Stimulated activated naive CD8-positive, alpha-beta T cell treated with anti-CD3 and anti-CD28 coated beads, Interleukin-15, Interleukin-2, amounts not matched to agents 100 ng/mL and 50 ng/mL, for 24 hours (primary cell): ENCODE results near the gene ADCY3.

ENCODE experiments used
- H3K27ac Mint-ChIP-seq: one replicate; pipeline ENCODE4 v1.8.0; 2021; ENCODE audit warnings: mild to moderate bottlenecking, mixed read lengths
- H3K27me3 Mint-ChIP-seq: one replicate; pipeline ENCODE4 v1.8.0; 2021; ENCODE audit warnings: mixed read lengths
- H3K36me3 Mint-ChIP-seq: one replicate; pipeline ENCODE4 v1.8.0; 2021; ENCODE audit warnings: low read depth, mixed read lengths
- H3K4me1 Mint-ChIP-seq: one replicate; pipeline ENCODE4 v1.8.0; 2021; ENCODE audit warnings: low read depth, mixed read lengths
- H3K4me3 Mint-ChIP-seq: one replicate; pipeline ENCODE4 v1.8.0; 2021; ENCODE audit warnings: mild to moderate bottlenecking, mixed read lengths
- H3K9me3 Mint-ChIP-seq: one replicate; pipeline ENCODE4 v1.8.0; 2021; ENCODE audit warnings: mixed read lengths

Gene ADCY3

DNA sequence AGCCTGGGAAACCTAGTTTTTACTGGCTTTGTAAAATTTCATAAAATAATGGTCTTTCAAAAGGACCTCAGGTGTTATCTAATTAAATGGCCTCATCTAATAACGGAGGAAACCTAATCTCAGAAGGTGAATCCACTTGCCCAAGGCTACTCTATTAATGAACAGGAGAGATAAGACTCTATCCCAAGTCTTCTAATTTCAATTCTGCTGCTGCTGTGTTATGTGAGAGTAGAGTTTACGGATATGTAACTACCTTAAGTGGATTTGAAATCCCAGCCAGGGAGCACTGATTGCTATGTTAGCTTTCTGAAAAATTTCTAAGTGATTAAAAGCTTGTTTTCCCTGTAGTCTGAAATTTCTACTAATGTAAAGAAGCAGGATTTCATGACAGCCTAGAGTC lies 17.2 kb upstream of the ADCY3 start:
- no peaks in the 10 kb centered on the region for H3K4me1 Mint-ChIP-seq
- no peak overlapping the region for H3K27ac Mint-ChIP-seq
- no peak overlapping the region for H3K4me3 Mint-ChIP-seq
- H3K36me3 Mint-ChIP-seq: no peaks in the 10 kb centered on the region
- H3K27me3 Mint-ChIP-seq: no peaks in the 10 kb centered on the region
- no peaks in the 10 kb centered on the region for H3K9me3 Mint-ChIP-seq

DNA sequence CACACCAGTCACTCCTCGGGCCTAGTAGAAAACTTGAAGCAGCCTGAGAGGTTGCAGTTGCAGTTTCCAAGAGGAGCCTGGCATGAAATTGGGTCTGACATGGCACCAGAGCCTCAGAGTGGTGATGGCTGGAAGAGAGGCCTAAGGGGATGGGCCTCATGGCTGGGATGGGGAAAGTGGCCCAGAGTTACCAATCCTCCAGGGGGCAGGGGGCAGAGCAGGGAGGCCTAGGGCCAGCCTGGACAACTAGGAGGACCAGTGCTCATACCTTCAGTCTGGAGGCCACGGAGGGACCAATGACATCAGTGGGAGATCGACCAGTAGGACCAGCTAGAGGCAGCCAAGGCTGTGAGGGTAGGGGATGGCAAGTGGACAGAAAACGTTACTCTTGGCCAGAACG lies 15.1 kb upstream of the ADCY3 start:
- Mint-ChIP-seq H3K36me3 (no peaks in the 10 kb centered on the region), H3K4me1 (peaks cover 12% of the 10 kb centered on the region), H3K27me3 (no peaks in the 10 kb centered on the region), H3K4me3 (no peak overlapping the region), H3K27ac (no peak overlapping the region), H3K9me3 (no peaks in the 10 kb centered on the region)

DNA sequence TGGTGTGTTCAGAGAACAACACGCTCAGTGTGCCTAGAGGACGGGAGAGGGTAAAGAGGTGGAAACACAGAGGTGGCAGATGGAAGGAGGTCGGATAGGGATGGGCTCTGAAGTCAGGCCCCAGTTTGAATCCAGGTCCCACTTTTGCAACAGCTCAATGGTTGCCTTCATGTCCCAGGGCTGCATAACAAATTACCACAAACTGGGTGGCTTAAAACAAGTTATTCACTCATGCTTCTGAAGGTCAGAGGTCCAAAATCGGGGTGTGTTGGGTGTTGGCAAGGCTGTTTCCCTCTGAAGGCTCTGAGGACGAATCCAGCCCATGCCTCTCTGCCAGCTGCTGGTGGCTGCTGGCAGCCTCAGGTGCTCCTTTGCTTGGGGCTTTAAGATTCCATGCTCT lies 12.7 kb upstream of the ADCY3 start:
- H3K4me3 Mint-ChIP-seq: no peak overlapping the region
- H3K27ac Mint-ChIP-seq: no peak overlapping the region
- no peaks in the 10 kb centered on the region for H3K9me3 Mint-ChIP-seq
- H3K27me3 Mint-ChIP-seq: no peaks in the 10 kb centered on the region
- peaks cover 12% of the 10 kb centered on the region for H3K4me1 Mint-ChIP-seq
- no peaks in the 10 kb centered on the region for H3K36me3 Mint-ChIP-seq

DNA sequence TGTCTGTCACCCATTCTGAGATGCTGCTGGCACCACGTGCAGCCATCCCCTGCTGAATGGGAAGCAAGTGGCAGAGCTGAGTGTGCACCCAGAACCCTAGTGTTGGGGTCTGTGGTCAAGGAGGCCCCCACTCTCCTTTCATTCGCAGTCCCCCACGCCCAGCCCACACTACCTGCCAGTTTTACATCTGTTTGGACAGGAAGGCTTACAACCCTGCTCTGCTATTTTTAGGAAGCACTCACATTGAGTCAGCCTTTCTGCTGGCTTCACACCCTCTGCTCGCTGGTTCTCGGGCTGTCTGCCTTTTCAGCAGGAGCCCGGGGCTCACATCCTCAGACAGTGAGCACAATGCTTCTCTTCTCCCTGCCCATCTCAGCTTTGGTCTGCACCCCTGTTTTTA lies 10.7 kb upstream of the ADCY3 start:
- Mint-ChIP-seq H3K4me1 (peaks cover 12% of the 10 kb centered on the region), H3K4me3 (no peak overlapping the region), H3K27me3 (no peaks in the 10 kb centered on the region), H3K9me3 (no peaks in the 10 kb centered on the region), H3K27ac (peak overlapping the region; percentile 22), H3K36me3 (no peaks in the 10 kb centered on the region)

DNA sequence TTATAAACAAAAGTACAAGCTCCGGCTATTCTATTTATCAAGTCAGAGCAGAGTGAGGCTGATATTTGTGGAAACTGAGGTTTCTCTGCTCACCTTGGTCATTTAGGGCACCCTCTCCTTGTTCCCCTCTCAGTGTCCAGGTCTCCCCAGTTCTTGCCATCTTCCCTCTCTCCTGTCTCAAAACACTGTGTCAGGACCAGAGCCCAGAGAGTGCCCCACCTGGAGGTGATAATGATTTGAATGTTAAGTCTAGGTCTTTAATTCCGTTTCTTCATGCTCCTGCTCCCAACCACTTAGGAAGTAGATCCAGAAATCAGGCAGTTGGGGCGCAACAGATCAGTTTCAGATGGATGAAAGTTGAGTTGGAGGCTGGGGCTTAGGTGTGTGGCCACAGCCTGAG lies 9.2 kb upstream of the ADCY3 start:
- Mint-ChIP-seq H3K36me3 (no peaks in the 10 kb centered on the region), H3K4me3 (no peak overlapping the region), H3K27ac (no peak overlapping the region), H3K9me3 (no peaks in the 10 kb centered on the region), H3K27me3 (no peaks in the 10 kb centered on the region), H3K4me1 (peaks cover 12% of the 10 kb centered on the region)

- no peak overlapping the region for H3K4me3 Mint-ChIP-seq
- peaks cover 12% of the 10 kb centered on the region for H3K4me1 Mint-ChIP-seq
- H3K36me3 Mint-ChIP-seq: no peaks in the 10 kb centered on the region
- H3K9me3 Mint-ChIP-seq: no peaks in the 10 kb centered on the region
- H3K27me3 Mint-ChIP-seq: no peaks in the 10 kb centered on the region
- no peak overlapping the region for H3K27ac Mint-ChIP-seq
Observed at GRCh38 chr2:24928036-24928435, 8.0 kb upstream of the ADCY3 start.

- Mint-ChIP-seq H3K4me3 (peak overlapping the region; percentile 51), H3K4me1 (peaks cover 12% of the 10 kb centered on the region)
Observed at GRCh38 chr2:24926602-24927252, 6.7 kb upstream of the ADCY3 start.

DNA sequence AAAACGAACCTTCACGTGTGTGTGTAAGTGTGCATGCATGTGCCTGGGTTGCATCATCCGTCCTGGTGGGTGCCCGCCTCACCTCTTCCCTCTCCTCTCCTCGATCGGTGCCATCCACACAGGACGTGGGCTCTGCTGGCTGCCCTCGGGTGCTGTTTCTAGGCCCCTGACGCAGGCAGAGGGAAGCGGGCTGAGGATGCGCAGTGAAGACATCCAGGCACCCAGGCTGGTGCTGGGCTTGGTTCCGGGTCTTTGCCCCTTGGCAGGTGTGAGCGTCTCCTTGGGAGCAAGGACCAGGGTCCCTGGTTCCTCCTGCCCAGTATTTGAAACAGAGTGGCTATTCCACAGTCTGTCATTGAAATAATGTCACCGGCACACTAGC lies 6.2 kb upstream of the ADCY3 start:
- Mint-ChIP-seq H3K4me3 (peak overlapping the region; percentile 51), H3K27me3 (no peaks in the 10 kb centered on the region), H3K9me3 (no peaks in the 10 kb centered on the region), H3K27ac (peak overlapping the region; percentile 71), H3K36me3 (no peaks in the 10 kb centered on the region), H3K4me1 (peaks cover 10% of the 10 kb centered on the region)

More at GRCh38 chr2:24926602-24927252, 6.7 kb upstream of the ADCY3 start:
- H3K36me3 Mint-ChIP-seq: no peaks in the 10 kb centered on the region
- no peaks in the 10 kb centered on the region for H3K9me3 Mint-ChIP-seq
- peak overlapping the region; percentile 71 for H3K27ac Mint-ChIP-seq
- no peaks in the 10 kb centered on the region for H3K27me3 Mint-ChIP-seq

DNA sequence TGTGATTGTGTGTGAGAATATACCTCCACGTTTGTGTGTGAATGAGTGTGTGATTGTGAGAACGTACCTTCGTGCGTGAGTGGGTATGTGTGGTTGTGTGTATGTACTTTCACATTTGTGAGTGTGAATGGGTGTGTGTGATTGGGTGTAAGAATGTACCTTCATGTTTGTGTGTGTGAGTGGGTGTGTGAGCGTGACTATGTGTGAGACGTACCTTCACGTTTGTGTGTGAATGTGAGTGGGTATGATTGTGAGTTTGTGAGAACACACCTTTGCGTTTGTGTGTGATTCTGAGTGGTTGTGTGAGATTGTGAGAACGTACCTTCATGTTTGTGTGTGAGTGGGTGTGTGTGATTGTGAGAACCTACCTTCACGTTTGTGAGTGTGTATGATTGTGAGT lies 5.8 kb upstream of the ADCY3 start:
- Mint-ChIP-seq H3K27me3 (no peaks in the 10 kb centered on the region), H3K36me3 (no peaks in the 10 kb centered on the region), H3K9me3 (no peaks in the 10 kb centered on the region), H3K4me1 (peaks cover 9% of the 10 kb centered on the region), H3K27ac (no peak overlapping the region), H3K4me3 (no peak overlapping the region)

DNA sequence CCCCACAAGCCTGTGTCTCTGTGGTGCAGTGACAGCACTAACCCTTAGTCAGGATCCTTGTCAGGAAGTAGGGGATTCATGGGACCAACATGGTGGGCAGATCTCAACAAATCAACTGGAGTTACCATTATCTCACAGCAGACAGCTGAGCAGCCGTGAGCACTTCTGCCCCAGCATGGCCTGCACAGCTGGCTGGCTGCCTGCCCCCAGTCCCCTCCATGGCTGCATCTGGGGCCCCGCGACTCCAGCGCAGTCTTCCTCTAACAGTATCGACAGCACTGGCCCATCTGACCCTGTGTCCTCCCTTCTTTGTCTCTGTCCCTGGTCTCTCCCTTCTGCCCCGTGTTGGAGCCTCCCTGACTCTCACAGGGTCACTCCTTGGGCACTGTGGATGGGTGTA lies 4.7 kb upstream of the ADCY3 start:
- Mint-ChIP-seq H3K27me3 (no peaks in the 10 kb centered on the region), H3K4me1 (peaks cover 6% of the 10 kb centered on the region), H3K27ac (no peak overlapping the region), H3K4me3 (no peak overlapping the region), H3K36me3 (no peaks in the 10 kb centered on the region), H3K9me3 (no peaks in the 10 kb centered on the region)

GRCh38 chr2:24924266-24924665 lies 4.2 kb upstream of the ADCY3 start:
- H3K27me3 Mint-ChIP-seq: no peaks in the 10 kb centered on the region
- no peak overlapping the region for H3K4me3 Mint-ChIP-seq
- H3K4me1 Mint-ChIP-seq: peaks cover 8% of the 10 kb centered on the region
- H3K27ac Mint-ChIP-seq: no peak overlapping the region
- peaks cover under 1% of the 10 kb centered on the region for H3K36me3 Mint-ChIP-seq
- H3K9me3 Mint-ChIP-seq: no peaks in the 10 kb centered on the region

DNA sequence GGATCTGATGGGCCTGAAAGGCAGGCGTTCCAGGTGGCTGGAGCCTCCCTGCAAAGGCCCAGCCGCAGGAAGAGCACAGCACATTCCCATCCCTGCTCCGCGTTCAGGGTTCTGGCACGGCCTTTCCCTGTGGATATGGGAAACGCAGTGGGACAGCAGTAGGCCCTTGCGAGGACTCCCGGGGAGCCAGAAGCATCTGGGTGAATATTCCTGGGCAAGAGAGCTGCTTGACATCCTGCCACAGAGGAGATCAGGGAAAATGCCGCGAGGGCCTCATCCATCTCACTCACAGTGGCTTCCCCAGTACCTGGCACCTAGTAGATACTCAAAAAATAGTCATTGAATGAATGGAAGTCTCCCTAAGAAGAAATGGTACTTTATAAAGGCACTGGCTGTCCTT lies 3.1 kb upstream of the ADCY3 start:
- peaks cover 9% of the 10 kb centered on the region for H3K36me3 Mint-ChIP-seq
- H3K4me1 Mint-ChIP-seq: peaks cover 19% of the 10 kb centered on the region
- no peaks in the 10 kb centered on the region for H3K9me3 Mint-ChIP-seq

DNA sequence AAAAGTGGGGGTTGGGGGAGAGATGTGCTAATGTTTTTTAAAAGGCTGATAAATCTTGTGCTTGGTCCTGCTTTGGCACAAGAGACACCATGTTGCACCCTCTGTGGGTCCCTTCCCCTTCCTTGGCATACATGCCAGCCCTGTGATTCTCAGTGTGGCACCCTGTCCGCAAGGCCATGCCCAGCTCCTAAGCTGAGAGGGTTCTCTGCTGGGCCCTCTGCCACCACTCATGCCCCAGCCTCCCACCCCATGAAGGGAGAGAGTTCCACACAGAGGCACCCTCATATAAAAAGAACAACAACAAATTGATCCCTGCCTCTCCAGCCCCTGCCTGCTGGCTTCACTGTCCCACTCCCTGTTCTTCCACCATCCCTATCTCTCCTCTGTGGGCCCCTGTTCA lies 2.5 kb upstream of the ADCY3 start:
- Mint-ChIP-seq H3K4me1 (peaks cover 25% of the 10 kb centered on the region), H3K4me3 (no peak overlapping the region), H3K27ac (no peak overlapping the region), H3K9me3 (no peaks in the 10 kb centered on the region), H3K36me3 (peaks cover 14% of the 10 kb centered on the region), H3K27me3 (no peaks in the 10 kb centered on the region)

More for the DNA sequence above, 3.1 kb upstream of the ADCY3 start:
- Mint-ChIP-seq H3K27me3 (no peaks in the 10 kb centered on the region), H3K27ac (no peak overlapping the region), H3K4me3 (no peak overlapping the region)

GRCh38 chr2:24920809-24921441 lies 888 bp upstream of the ADCY3 start:
- Mint-ChIP-seq H3K27me3 (no peaks in the 10 kb centered on the region), H3K4me3 (peak overlapping the region; percentile 78), H3K27ac (peak overlapping the region; percentile 32), H3K4me1 (peaks cover 39% of the 10 kb centered on the region), H3K9me3 (no peaks in the 10 kb centered on the region), H3K36me3 (peaks cover 15% of the 10 kb centered on the region)

GRCh38 chr2:24919506-24920097 lies 435 bp downstream of the ADCY3 start:
- peaks cover 22% of the 10 kb centered on the region for H3K36me3 Mint-ChIP-seq
- H3K27me3 Mint-ChIP-seq: no peaks in the 10 kb centered on the region
- peak overlapping the region; percentile 98 for H3K27ac Mint-ChIP-seq
- H3K4me1 Mint-ChIP-seq: peaks cover 47% of the 10 kb centered on the region
- peak overlapping the region; percentile 94 for H3K4me3 Mint-ChIP-seq
- H3K9me3 Mint-ChIP-seq: no peaks in the 10 kb centered on the region
